ENCODE measurements around the gene PEAK1. TPM values are rescaled to one million over a fixed set of nuclear protein-coding genes. Genes with fewer than 3 reads are reported as not detected.

Gene PEAK1
- total and polyA plus RNA-seq, 2 experiments from 2014 or later: 7.8 to 34.1 TPM

DNA sequence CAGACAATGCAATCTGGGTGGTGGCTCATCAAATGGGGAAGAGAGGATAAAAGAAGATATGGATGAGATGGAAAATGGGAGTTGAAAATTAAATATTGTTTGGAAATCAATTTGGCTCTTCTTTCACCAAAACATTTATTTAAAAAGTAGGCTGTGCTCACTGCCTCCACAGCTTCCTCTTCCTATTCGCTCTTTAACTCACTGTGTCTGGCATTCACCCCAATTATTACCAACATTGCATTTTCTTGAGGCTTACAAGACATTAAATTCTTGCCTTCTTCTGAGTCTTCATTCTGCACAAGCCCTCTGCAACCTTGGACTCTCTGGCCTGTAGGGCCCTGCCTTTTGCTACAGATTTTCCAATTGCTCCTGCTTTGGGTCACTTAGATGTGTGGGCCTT, 296.1 kb downstream of the PEAK1 start:
- no peaks in the 10 kb centered on the region for H4K20me1 ChIP-seq (replicated peaks; ENCODE audit: insufficient read depth)
- H3K9me2 ChIP-seq (ENCODE audit: insufficient read depth): 0 out of 2 replicates have a peak, but pooled peaks cover 3% of the 10 kb centered on the region
- H3K27ac ChIP-seq (ENCODE audit: low read depth): no peak overlapping the region
- Mint-ChIP-seq H3K4me3 (no peak overlapping the region), H3K36me3 (ENCODE audit: low read depth) (no peaks in the 10 kb centered on the region), H3K27me3 (ENCODE audit: insufficient read depth, low read depth, poor library complexity) (no peaks in the 10 kb centered on the region), H3K4me1 (peaks cover 21% of the 10 kb centered on the region), H3K27ac (no peak overlapping the region), H3K9me3 (no peaks in the 10 kb centered on the region)
- no peaks in the 10 kb centered on the region for H3F3A ChIP-seq (replicated peaks; ENCODE audit: low read depth)
- ATAC-seq: no peak
- no peaks in the 10 kb centered on the region for H3K27me3 ChIP-seq (ENCODE audit: insufficient read depth)
- peaks cover 18% of the 10 kb centered on the region for H3K4me1 ChIP-seq (ENCODE audit: insufficient read depth)
- no peak overlapping the region for H3K4me3 ChIP-seq
- no peak overlapping the region for H2AFZ ChIP-seq
- no peak for DNase-seq (ENCODE audit: low spot score)
- no peaks in the 10 kb centered on the region for H3K36me3 ChIP-seq (ENCODE audit: insufficient read depth)
- TF ChIP-seq, protein P1, sequence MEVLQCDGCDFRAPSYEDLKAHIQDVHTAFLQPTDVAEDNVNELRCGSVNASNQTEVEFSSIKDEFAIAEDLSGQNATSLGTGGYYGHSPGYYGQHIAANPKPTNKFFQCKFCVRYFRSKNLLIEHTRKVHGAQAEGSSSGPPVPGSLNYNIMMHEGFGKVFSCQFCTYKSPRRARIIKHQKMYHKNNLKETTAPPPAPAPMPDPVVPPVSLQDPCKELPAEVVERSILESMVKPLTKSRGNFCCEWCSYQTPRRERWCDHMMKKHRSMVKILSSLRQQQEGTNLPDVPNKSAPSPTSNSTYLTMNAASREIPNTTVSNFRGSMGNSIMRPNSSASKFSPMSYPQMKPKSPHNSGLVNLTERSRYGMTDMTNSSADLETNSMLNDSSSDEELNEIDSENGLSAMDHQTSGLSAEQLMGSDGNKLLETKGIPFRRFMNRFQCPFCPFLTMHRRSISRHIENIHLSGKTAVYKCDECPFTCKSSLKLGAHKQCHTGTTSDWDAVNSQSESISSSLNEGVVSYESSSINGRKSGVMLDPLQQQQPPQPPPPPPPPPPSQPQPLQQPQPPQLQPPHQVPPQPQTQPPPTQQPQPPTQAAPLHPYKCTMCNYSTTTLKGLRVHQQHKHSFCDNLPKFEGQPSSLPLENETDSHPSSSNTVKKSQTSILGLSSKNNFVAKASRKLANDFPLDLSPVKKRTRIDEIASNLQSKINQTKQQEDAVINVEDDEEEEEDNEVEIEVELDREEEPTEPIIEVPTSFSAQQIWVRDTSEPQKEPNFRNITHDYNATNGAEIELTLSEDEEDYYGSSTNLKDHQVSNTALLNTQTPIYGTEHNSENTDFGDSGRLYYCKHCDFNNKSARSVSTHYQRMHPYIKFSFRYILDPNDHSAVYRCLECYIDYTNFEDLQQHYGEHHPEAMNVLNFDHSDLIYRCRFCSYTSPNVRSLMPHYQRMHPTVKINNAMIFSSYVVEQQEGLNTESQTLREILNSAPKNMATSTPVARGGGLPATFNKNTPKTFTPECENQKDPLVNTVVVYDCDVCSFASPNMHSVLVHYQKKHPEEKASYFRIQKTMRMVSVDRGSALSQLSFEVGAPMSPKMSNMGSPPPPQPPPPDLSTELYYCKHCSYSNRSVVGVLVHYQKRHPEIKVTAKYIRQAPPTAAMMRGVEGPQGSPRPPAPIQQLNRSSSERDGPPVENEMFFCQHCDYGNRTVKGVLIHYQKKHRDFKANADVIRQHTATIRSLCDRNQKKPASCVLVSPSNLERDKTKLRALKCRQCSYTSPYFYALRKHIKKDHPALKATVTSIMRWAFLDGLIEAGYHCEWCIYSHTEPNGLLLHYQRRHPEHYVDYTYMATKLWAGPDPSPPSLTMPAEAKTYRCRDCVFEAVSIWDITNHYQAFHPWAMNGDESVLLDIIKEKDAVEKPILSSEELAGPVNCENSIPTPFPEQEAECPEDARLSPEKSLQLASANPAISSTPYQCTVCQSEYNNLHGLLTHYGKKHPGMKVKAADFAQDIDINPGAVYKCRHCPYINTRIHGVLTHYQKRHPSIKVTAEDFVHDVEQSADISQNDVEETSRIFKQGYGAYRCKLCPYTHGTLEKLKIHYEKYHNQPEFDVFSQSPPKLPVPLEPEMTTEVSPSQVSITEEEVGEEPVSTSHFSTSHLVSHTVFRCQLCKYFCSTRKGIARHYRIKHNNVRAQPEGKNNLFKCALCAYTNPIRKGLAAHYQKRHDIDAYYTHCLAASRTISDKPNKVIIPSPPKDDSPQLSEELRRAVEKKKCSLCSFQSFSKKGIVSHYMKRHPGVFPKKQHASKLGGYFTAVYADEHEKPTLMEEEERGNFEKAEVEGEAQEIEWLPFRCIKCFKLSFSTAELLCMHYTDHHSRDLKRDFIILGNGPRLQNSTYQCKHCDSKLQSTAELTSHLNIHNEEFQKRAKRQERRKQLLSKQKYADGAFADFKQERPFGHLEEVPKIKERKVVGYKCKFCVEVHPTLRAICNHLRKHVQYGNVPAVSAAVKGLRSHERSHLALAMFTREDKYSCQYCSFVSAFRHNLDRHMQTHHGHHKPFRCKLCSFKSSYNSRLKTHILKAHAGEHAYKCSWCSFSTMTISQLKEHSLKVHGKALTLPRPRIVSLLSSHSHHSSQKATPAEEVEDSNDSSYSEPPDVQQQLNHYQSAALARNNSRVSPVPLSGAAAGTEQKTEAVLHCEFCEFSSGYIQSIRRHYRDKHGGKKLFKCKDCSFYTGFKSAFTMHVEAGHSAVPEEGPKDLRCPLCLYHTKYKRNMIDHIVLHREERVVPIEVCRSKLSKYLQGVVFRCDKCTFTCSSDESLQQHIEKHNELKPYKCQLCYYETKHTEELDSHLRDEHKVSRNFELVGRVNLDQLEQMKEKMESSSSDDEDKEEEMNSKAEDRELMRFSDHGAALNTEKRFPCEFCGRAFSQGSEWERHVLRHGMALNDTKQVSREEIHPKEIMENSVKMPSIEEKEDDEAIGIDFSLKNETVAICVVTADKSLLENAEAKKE (CRISPR knock-in tag; IDR thresholded peaks at IDR 0.05): no peak
- no peak for TF ChIP-seq JUNB (IDR thresholded peaks at IDR 0.05; ENCODE audit: unreplicated experiment)
- no peak for TF ChIP-seq ZNF331 (CRISPR knock-in tag; IDR thresholded peaks at IDR 0.05; ENCODE audit: low read depth)
- TF ChIP-seq CTCF (conservative IDR thresholded peaks at IDR 0.05; ENCODE audit: low read depth in 2 of 2): no peak
- no peak for TF ChIP-seq STAT1 (IDR thresholded peaks at IDR 0.05; ENCODE audit: unreplicated experiment)
- TF ChIP-seq EZH2phosphoT487 (IDR thresholded peaks at IDR 0.05; ENCODE audit: unreplicated experiment): no peak
- TF ChIP-seq NANOG (IDR thresholded peaks at IDR 0.05; ENCODE audit: borderline replicate concordance): no peak
- TF ChIP-seq ETS1 (IDR thresholded peaks at IDR 0.05): no peak
- no peak for TF ChIP-seq EZH2 (IDR thresholded peaks at IDR 0.05; ENCODE audit: low read depth, unreplicated experiment)
- TF ChIP-seq, protein P2, sequence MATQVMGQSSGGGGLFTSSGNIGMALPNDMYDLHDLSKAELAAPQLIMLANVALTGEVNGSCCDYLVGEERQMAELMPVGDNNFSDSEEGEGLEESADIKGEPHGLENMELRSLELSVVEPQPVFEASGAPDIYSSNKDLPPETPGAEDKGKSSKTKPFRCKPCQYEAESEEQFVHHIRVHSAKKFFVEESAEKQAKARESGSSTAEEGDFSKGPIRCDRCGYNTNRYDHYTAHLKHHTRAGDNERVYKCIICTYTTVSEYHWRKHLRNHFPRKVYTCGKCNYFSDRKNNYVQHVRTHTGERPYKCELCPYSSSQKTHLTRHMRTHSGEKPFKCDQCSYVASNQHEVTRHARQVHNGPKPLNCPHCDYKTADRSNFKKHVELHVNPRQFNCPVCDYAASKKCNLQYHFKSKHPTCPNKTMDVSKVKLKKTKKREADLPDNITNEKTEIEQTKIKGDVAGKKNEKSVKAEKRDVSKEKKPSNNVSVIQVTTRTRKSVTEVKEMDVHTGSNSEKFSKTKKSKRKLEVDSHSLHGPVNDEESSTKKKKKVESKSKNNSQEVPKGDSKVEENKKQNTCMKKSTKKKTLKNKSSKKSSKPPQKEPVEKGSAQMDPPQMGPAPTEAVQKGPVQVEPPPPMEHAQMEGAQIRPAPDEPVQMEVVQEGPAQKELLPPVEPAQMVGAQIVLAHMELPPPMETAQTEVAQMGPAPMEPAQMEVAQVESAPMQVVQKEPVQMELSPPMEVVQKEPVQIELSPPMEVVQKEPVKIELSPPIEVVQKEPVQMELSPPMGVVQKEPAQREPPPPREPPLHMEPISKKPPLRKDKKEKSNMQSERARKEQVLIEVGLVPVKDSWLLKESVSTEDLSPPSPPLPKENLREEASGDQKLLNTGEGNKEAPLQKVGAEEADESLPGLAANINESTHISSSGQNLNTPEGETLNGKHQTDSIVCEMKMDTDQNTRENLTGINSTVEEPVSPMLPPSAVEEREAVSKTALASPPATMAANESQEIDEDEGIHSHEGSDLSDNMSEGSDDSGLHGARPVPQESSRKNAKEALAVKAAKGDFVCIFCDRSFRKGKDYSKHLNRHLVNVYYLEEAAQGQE (IDR thresholded peaks at IDR 0.05; ENCODE audit: unreplicated experiment): no peak
- TF ChIP-seq ZNF114 (CRISPR knock-in tag; IDR thresholded peaks at IDR 0.05): no peak
- no peak for TF ChIP-seq CREB1 (CRISPR knock-in tag; IDR thresholded peaks at IDR 0.05; ENCODE audit: low read depth)
- TF ChIP-seq POLR2AphosphoS5 (IDR thresholded peaks at IDR 0.05; ENCODE audit: low read depth): no peak
- H3K79me2 ChIP-seq (replicated peaks; ENCODE audit: insufficient read depth): no peaks in the 10 kb centered on the region
- H3K4me2 ChIP-seq: no peak overlapping the region
